ENCODE results near the gene APC2. TPM values are rescaled to one million over a fixed set of nuclear protein-coding genes. Genes with fewer than 3 reads are reported as not detected.

APC2 gene
- total RNA-seq, 1 experiment from 2014 or later = 1.1 TPM

GRCh38 chr19:1411255-1412191 lies 38.4 kb upstream of the APC2 start:
- H3K9ac ChIP-seq (ENCODE audit: low read length) = no peak overlapping the region
- peaks cover 17% of the 10 kb centered on the region for H3K4me1 ChIP-seq (ENCODE audit: low read length)
- no peak overlapping the region for H3K27ac ChIP-seq (ENCODE audit: low read length)

DNA sequence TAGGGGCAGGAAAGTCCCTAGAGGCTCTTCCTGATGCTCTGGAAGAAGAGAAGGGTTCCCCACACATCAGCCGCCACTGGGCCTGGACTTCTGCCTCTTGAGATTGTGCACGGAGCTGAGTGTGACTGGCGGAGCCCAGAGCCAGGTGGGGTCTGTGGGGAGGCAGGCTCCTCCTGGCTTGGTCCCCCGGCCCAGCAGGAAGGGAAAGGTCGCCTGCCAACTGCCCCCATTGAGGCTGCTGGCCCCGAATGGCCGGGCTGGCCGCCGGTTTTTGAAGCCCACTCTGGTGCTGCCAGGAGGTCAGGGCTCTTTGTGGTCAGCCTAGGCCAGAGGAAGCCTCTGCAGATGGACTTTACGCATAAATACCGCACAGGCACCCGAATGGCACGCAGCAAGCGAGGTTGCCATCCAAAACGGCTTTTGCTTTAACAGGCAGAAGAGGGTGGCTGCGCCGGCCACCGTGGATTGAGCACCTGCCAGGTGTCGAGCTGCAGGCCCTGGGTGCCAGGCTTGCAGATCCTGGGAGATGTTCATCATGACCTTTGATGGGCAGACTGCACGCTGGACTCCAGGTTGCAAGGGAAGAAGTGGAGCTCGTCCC lies 37.5 kb upstream of the APC2 start:
- no peaks in the 10 kb centered on the region for H3K27me3 ChIP-seq (ENCODE audit: low read length)
- peaks cover 19% of the 10 kb centered on the region for H3K36me3 ChIP-seq (ENCODE audit: insufficient read depth, low read length)
- H3K4me1 ChIP-seq (ENCODE audit: low read length) = peaks cover 12% of the 10 kb centered on the region
- no peak overlapping the region for H3K4me3 ChIP-seq (ENCODE audit: low read length)
- H4K20me1 ChIP-seq (ENCODE audit: insufficient read depth, low read depth, low read length) = peaks cover 85% of the 10 kb centered on the region
- peaks cover 96% of the 10 kb centered on the region for H3K79me2 ChIP-seq (ENCODE audit: low read length)
- H3K9ac ChIP-seq (ENCODE audit: low read length) = no peak overlapping the region
- H3K27ac ChIP-seq (ENCODE audit: low read length) = no peak overlapping the region
- no peak overlapping the region for H3K4me2 ChIP-seq (ENCODE audit: low read depth, low read length, poor library complexity, severe bottlenecking)
- DNase-seq = no peak
- no peak overlapping the region for H2AFZ ChIP-seq (ENCODE audit: low read length)
- no peaks in the 10 kb centered on the region for H3K9me2 ChIP-seq (replicated peaks; ENCODE audit: insufficient read depth, low read length)
- H3K9me3 ChIP-seq (ENCODE audit: low read length) = no peaks in the 10 kb centered on the region

More at GRCh38 chr19:1411255-1412191, 38.4 kb upstream of the APC2 start:
- Histone ChIP-seq H3K36me3 (ENCODE audit: insufficient read depth, low read length) (peaks cover 14% of the 10 kb centered on the region), H3K9me2 (replicated peaks; ENCODE audit: insufficient read depth, low read length) (no peaks in the 10 kb centered on the region), H3K9me3 (ENCODE audit: low read length) (no peaks in the 10 kb centered on the region), H3K4me2 (ENCODE audit: low read depth, low read length, poor library complexity, severe bottlenecking) (no peak overlapping the region), H4K20me1 (ENCODE audit: insufficient read depth, low read depth, low read length) (peaks cover 76% of the 10 kb centered on the region), H3K27me3 (ENCODE audit: low read length) (no peaks in the 10 kb centered on the region), H3K79me2 (ENCODE audit: low read length) (peaks cover 87% of the 10 kb centered on the region), H2AFZ (ENCODE audit: low read length) (no peak overlapping the region), H3K4me3 (ENCODE audit: low read length) (no peak overlapping the region)
- no peak for DNase-seq

- peaks cover 19% of the 10 kb centered on the region for H3K36me3 ChIP-seq (ENCODE audit: insufficient read depth, low read length)
These were observed 36.7 kb upstream of the APC2 start for GRCh38 chr19:1412995-1413800.

GRCh38 chr19:1416014-1416841 lies 33.7 kb upstream of the APC2 start:
- no peak overlapping the region for H3K9ac ChIP-seq (ENCODE audit: low read length)
- no peak overlapping the region for H2AFZ ChIP-seq (ENCODE audit: low read length)
- no peak overlapping the region for H3K27ac ChIP-seq (ENCODE audit: low read length)
- no peaks in the 10 kb centered on the region for H3K27me3 ChIP-seq (ENCODE audit: low read length)
- H3K4me1 ChIP-seq (ENCODE audit: low read length) = no peaks in the 10 kb centered on the region
- H3K4me2 ChIP-seq (ENCODE audit: low read depth, low read length, poor library complexity, severe bottlenecking) = no peak overlapping the region
- H4K20me1 ChIP-seq (ENCODE audit: insufficient read depth, low read depth, low read length) = peaks cover 82% of the 10 kb centered on the region
- H3K79me2 ChIP-seq (ENCODE audit: low read length) = peaks cover 82% of the 10 kb centered on the region
- DNase-seq = no peak
- H3K9me2 ChIP-seq (replicated peaks; ENCODE audit: insufficient read depth, low read length) = no peaks in the 10 kb centered on the region
- H3K4me3 ChIP-seq (ENCODE audit: low read length) = no peak overlapping the region
- peaks cover 26% of the 10 kb centered on the region for H3K36me3 ChIP-seq (ENCODE audit: insufficient read depth, low read length)
- no peaks in the 10 kb centered on the region for H3K9me3 ChIP-seq (ENCODE audit: low read length)

More at GRCh38 chr19:1412995-1413800, 36.7 kb upstream of the APC2 start:
- no peak overlapping the region for H3K4me2 ChIP-seq (ENCODE audit: low read depth, low read length, poor library complexity, severe bottlenecking)
- no peaks in the 10 kb centered on the region for H3K9me3 ChIP-seq (ENCODE audit: low read length)
- H3K4me1 ChIP-seq (ENCODE audit: low read length) = peaks cover 12% of the 10 kb centered on the region
- H2AFZ ChIP-seq (ENCODE audit: low read length) = no peak overlapping the region
- H3K4me3 ChIP-seq (ENCODE audit: low read length) = no peak overlapping the region
- H3K9ac ChIP-seq (ENCODE audit: low read length) = no peak overlapping the region
- H4K20me1 ChIP-seq (ENCODE audit: insufficient read depth, low read depth, low read length) = peaks cover 91% of the 10 kb centered on the region
- H3K9me2 ChIP-seq (replicated peaks; ENCODE audit: insufficient read depth, low read length) = no peaks in the 10 kb centered on the region
- H3K27me3 ChIP-seq (ENCODE audit: low read length) = no peaks in the 10 kb centered on the region
- H3K79me2 ChIP-seq (ENCODE audit: low read length) = peaks cover 99% of the 10 kb centered on the region
- no peak for DNase-seq
- no peak overlapping the region for H3K27ac ChIP-seq (ENCODE audit: low read length)

- H3K27ac ChIP-seq (ENCODE audit: low read length) = no peak overlapping the region
- peaks cover 75% of the 10 kb centered on the region for H4K20me1 ChIP-seq (ENCODE audit: insufficient read depth, low read depth, low read length)
- no peak overlapping the region for H3K4me3 ChIP-seq (ENCODE audit: low read length)
- H3K79me2 ChIP-seq (ENCODE audit: low read length) = peaks cover 73% of the 10 kb centered on the region
- no peak for DNase-seq
- H3K4me2 ChIP-seq (ENCODE audit: low read depth, low read length, poor library complexity, severe bottlenecking) = no peak overlapping the region
- peaks cover 21% of the 10 kb centered on the region for H3K36me3 ChIP-seq (ENCODE audit: insufficient read depth, low read length)
- no peak overlapping the region for H3K9ac ChIP-seq (ENCODE audit: low read length)
- no peaks in the 10 kb centered on the region for H3K4me1 ChIP-seq (ENCODE audit: low read length)
- no peaks in the 10 kb centered on the region for H3K27me3 ChIP-seq (ENCODE audit: low read length)
- no peaks in the 10 kb centered on the region for H3K9me2 ChIP-seq (replicated peaks; ENCODE audit: insufficient read depth, low read length)
- no peaks in the 10 kb centered on the region for H3K9me3 ChIP-seq (ENCODE audit: low read length)
- no peak overlapping the region for H2AFZ ChIP-seq (ENCODE audit: low read length)
These were observed 32.8 kb upstream of the APC2 start for GRCh38 chr19:1417145-1417544.

- H4K20me1 ChIP-seq (ENCODE audit: insufficient read depth, low read depth, low read length) = peaks cover 71% of the 10 kb centered on the region
These were observed 32.0 kb upstream of the APC2 start for GRCh38 chr19:1417681-1418495.

GRCh38 chr19:1418496-1418775 lies 31.5 kb upstream of the APC2 start:
- H4K20me1 ChIP-seq (ENCODE audit: insufficient read depth, low read depth, low read length) = peaks cover 66% of the 10 kb centered on the region
- H3K27ac ChIP-seq (ENCODE audit: low read length) = no peak overlapping the region
- no peak overlapping the region for H3K4me2 ChIP-seq (ENCODE audit: low read depth, low read length, poor library complexity, severe bottlenecking)
- no peak overlapping the region for H3K4me3 ChIP-seq (ENCODE audit: low read length)
- H3K27me3 ChIP-seq (ENCODE audit: low read length) = no peaks in the 10 kb centered on the region
- no peak overlapping the region for H2AFZ ChIP-seq (ENCODE audit: low read length)
- H3K79me2 ChIP-seq (ENCODE audit: low read length) = peaks cover 61% of the 10 kb centered on the region
- no peaks in the 10 kb centered on the region for H3K4me1 ChIP-seq (ENCODE audit: low read length)
- no peak overlapping the region for H3K9ac ChIP-seq (ENCODE audit: low read length)
- no peaks in the 10 kb centered on the region for H3K9me2 ChIP-seq (replicated peaks; ENCODE audit: insufficient read depth, low read length)
- H3K9me3 ChIP-seq (ENCODE audit: low read length) = no peaks in the 10 kb centered on the region
- DNase-seq = no peak
- H3K36me3 ChIP-seq (ENCODE audit: insufficient read depth, low read length) = peaks cover 26% of the 10 kb centered on the region

More at GRCh38 chr19:1417681-1418495, 32.0 kb upstream of the APC2 start:
- Histone ChIP-seq H3K9me2 (replicated peaks; ENCODE audit: insufficient read depth, low read length) (no peaks in the 10 kb centered on the region), H3K4me2 (ENCODE audit: low read depth, low read length, poor library complexity, severe bottlenecking) (no peak overlapping the region), H3K79me2 (ENCODE audit: low read length) (peaks cover 65% of the 10 kb centered on the region), H3K9me3 (ENCODE audit: low read length) (no peaks in the 10 kb centered on the region), H3K9ac (ENCODE audit: low read length) (no peak overlapping the region), H3K27me3 (ENCODE audit: low read length) (no peaks in the 10 kb centered on the region), H3K27ac (ENCODE audit: low read length) (no peak overlapping the region), H3K4me1 (ENCODE audit: low read length) (no peaks in the 10 kb centered on the region), H3K36me3 (ENCODE audit: insufficient read depth, low read length) (peaks cover 26% of the 10 kb centered on the region), H2AFZ (ENCODE audit: low read length) (no peak overlapping the region), H3K4me3 (ENCODE audit: low read length) (no peak overlapping the region)
- DNase-seq = peak; percentile 34
